GM08714 (cell line): ENCODE measurements around the gene DUSP8.

Experiments
- H3K4me3 ChIP-seq: fragments of 200-500 bp; sonication (Bioruptor generic); 2 replicates; pipeline ENCODE4 v1.5.1; 2014; ENCODE audit warnings: mild to moderate bottlenecking, low read length, inconsistent platforms
- ZNF274 ChIP-seq: IDR thresholded peaks from 2 replicates; pipeline ENCODE4 v1.6.1; 2012; ENCODE audit warnings: mild to moderate bottlenecking, low read depth, low read length

The DUSP8 gene

DNA sequence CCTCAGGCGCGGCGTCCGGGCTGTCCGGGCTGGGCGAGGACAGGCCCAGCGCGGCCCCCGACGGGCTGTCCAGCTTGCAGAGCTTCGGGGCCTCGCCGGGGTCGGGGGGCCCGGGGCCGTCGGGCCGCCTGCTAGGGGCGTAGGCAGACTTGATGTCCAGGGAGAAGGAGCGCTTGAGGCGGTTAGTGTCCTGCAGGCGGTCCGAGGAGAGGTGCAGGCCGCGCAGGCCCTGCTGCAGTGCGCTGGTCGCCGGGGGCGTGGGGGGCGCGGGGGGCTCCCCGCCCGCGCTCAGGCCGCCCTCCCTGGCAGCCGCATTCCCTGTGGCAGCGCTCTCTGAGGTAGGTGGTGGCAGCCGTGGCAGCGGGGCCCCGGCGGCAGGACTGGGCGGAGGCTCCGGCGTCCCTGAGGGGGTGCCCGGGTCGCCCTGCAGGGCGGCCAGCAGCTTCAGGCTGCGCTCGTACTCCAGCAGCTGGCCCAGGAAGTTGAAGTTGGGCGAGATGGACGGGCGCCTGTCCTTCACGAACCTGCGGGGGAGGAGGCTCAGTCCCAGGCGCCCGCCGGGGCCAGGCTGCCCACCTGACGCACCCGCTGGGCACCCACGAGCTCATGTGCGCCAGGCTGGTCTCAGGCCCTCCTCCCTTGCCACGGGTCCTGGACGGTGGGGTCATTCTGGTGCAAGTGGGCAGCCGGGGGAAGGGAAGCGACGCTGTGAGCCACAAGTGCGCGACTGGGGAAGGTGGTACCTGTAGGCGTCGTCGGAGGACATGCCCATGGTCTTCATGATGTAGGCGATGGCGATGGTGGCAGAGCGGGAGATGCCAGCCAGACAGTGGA is 14.8 kb downstream of the DUSP8 start:
- H3K4me3 ChIP-seq, result no peak overlapping the region
- no peak for TF ChIP-seq ZNF274

DNA sequence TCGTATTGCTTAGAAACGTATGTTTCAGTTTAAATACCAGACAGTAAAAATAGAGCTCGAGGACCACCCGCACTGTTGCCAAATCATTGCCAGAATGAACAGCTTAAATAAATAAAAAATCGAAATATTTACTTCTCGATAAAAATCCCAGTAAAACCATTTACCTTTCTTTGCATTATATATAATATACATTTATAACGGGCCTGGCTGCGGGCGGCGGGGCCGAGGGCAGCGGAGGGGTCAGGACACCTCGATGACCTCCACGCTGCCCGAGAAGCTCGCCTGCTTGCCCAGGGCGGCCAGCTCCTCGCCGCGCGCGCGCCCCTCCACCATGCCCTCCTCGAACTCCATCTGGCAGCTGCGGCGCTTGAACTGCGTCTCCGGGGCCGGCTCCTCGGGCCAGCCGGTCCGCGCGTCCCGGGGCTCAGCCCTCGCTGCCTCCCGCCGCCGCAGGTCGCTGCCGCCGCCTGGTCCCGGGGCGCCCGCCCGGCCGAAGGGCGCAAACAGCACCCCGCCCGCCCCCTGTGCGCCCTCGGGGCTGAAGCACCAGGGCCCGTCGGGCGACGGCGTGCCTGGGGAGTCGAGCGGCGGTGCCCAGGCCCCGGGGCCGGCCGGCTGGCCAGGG is 15.7 kb downstream of the DUSP8 start:
- H3K4me3 ChIP-seq, result no peak overlapping the region
- TF ChIP-seq ZNF274, result no peak

- TF ChIP-seq ZNF274, result no peak
- no peak overlapping the region for H3K4me3 ChIP-seq
These were observed 16.3 kb downstream of the DUSP8 start for GRCh38 chr11:1555713-1556153.

- no peak for TF ChIP-seq ZNF274
- H3K4me3 ChIP-seq, result no peak overlapping the region
These were observed 16.9 kb downstream of the DUSP8 start for GRCh38 chr11:1554981-1555712.

DNA sequence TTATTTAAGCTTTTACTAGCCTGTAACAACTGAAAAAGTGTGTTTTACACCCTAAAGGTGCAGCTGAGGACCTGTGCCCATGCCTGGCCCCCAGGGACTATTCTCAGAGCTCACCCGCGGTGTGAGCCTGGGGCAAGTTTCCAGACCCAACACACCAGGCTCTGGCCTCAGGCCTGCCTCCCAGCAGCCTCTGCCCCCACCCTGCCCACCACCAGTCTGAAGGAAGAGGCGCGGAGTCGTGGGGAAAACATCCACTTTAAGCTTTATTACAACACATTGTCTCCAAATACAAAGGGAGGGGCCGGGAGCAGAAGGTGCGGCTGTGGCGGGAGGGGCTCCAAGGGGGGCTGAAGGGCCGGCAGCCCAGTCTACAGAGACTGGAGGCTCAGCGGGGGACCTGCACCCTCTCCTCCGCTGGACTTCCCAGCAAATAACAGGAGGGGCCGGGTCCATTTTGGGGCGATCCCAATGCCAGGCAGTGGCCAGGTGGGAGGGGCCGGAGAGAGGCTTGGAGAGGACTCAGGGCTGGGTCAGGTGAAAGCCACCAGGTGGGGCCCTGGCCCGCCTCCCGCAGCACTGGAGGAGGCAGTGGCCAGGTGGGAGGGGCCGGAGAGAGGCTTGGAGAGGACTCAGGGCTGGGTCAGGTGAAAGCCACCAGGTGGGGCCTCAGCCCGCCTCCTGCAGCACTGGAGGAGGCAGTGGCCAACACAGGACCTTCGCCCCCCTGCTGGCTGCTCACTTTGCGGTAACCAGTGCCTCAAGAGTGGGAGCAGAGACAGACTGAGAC is 18.1 kb downstream of the DUSP8 start:
- no peak for TF ChIP-seq ZNF274
- H3K4me3 ChIP-seq, result no peak overlapping the region

DNA sequence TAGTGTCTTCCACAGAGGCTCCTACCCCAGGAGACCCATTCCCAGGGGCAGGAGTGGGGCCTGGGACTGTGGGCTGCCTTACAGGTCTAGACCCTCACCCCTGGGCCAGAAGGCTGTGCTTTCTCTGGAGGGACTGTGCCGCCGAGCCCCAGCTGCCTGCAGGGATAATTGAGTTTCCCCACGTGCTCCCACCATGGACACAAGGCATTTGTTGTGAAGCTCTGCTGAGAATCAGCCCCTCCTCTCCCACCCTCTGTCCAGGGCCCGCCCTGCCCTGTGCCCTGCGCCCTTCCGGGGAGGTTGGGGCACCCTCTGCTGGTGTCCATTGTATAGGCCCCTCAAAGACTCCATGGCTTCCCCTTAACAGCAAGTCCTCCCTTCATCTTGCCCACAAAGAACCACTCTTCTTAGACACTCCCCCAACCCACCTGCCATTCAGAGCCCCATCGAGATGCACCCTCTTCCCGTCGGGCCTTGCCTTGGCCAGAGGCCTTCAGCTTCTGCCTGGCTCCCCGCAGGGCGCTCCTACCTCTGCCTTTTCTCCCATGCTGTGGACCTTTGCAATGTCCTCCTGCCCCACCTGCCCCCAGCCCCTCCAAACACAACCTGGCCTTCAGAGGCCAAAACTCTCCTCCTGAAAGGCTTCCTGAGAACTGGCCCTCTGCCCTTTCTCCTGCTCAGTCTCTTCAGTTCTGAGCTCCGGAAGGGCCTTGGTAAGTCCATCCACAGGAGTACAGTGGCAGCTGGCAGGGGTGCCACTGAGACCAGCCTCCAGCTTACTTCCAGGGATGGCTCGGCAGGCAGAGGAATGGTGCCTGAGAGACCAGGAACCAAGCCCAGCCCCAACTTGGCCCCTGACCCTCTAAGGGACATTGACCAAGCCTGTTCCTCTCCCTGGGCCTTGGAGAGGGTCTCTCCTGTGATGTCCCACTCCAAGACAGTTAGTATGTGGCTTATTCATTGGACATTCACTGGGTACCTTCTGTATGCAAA is 22.4 kb downstream of the DUSP8 start:
- TF ChIP-seq ZNF274, result no peak
- no peak overlapping the region for H3K4me3 ChIP-seq

DNA sequence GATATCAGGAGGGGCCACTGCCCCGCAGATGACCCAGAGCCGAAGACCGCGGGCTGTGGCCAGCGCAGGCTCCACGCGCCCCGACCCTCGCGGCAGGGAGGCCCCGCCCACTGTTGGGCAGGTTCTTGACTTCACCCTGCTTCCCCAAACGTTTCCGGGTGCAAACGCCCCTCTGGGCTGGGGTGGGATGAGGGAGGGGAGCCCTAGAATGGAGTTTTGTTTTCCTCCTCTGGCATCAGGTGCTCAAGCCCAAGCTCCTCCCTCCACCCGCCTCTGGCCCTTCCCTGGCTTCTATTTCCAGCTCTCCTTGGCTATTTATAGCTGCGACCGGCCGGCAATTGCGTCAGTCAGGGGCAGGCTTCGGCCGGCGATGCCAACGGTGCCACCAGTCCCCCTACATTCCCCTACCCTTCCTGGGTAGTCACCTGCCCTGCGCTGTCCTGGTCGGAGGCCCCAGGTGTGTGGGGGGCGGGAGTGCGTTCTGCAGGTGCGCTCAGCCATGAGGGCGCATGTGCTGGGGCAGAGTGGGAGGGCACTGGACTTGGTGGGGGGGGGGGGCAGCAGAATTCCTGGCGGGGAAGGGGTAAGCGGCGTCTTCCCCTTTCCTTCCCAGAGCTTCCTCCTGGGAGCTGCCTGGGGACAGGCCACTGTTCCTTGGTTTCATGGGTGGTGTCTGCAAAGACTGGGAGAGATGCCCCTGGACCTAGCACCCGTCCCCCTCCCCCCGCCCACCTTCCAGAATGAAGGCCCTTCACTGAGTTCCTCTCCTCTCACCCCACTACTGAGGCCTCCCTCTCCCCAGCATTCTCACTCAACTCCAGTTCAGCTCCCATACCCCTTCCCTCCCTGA is 23.6 kb downstream of the DUSP8 start:
- H3K4me3 ChIP-seq, result no peak overlapping the region
- no peak for TF ChIP-seq ZNF274

DNA sequence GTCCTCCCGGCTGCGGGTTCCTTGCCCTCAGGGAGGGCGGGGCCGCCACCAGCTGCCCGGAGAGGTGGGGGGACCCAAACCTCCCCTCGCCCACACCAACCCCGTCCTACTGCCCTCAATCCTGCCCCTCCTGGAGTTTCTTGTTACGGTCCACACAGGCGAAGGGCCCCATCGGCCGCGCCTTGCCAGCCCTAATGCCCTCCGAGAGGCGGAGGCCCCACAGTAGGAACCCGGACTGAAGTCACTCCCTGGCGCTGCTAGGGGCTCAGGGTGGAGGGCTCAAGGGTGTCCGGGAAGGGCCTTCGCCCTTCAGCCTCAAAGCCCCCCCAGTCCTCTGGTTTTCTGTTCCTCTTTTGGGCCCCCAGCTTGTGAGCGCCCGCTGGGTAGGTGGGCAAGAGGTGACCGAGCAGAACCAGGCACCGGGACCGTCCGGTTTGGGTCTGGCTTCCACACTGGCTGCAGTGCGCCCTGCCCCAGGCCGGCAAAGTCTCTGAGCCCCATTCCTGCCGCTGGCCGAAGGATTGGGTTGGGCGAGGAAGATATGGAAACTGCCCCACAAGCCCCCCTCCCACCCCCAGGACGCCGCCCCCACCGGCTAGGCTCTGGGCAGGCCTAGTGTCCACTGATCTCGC is 24.5 kb downstream of the DUSP8 start:
- no peak for TF ChIP-seq ZNF274
- no peak overlapping the region for H3K4me3 ChIP-seq

DNA sequence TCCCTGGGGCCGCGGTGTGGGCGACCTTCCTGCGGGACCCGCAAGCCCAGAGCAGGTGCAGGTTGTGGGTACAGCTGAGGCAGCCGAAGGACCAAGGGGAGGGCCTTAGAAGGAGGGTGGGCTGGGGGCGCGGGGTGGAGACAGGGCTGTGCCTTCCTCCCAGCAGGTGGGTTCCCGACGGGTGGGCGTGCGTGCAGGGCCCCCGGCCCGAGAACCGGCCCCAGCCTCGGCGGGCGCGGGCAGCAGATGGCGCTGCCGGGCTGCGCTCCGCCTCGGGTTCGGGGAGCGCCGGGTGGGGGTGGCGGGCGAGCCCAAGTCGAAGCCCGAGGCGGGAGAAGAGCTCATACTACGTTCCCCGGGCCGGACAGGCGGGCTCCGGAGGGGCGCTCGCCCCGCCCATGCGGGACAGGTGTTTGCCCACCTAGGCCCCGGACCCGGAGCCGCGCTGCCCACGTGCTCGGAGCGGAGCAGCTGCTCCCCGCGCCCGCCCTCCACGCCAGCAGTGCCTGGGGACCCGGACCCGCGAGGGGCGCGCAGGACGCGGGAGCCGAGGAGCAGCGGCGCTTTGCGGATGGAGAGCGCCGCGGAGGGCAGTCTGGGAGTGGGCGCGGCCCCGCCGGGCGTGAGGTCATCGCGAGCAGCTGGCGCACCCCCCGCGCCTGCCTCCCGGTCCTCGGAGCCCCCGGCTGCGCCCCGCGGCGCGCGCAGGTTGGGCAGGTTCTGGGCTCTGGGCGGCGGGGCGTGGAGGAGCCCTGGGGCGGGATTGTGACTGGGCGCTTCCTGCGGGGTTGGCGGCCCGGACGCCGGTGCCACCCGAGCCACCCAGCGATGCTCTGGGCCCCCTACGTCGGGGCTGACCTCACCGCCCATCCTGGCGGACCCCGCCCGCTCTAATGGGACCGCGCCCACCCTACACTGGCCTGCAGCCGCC is 25.3 kb downstream of the DUSP8 start:
- no peak for TF ChIP-seq ZNF274

DNA sequence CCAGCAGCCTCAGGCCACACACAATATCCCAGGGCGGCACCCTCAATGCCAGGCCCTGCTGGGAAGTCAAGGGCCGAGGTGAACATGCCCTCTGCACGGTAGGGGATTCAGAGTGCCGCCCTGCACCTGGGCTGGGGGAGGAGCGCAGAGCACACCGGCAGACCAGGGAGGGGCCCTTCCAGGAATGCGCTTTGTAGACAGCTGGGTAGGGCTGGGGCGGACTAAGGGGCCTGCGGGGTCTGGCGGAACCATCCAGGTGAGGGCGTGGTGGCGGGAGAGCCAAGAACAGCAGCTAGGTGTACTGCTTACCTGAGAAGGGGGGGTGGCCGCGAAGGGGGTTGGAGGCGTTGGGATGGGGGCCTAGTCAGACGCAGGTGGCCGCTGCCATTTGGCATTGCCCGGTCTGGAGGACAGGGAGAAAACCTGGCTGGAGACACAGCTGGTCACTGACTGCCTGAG is 26.0 kb downstream of the DUSP8 start:
- no peak overlapping the region for H3K4me3 ChIP-seq
- no peak for TF ChIP-seq ZNF274

More for the DNA sequence above, 25.3 kb downstream of the DUSP8 start:
- no peak overlapping the region for H3K4me3 ChIP-seq
